Left lung (tissue), 14 donors: ENCODE measurements around the gene PRKAR2A. TPM values are rescaled to one million over a fixed set of nuclear protein-coding genes. Genes with fewer than 3 reads are reported as not detected.
A peak's percentile ranks its signal among the peaks of the same experiment; 100 is the strongest.

Experiments
- ATAC-seq: fragments of 200-7000 bp; cut with Tn5 transposase; one replicate; pipeline ENCODE4 v1.9.1; 2020; ENCODE audit warnings: moderate library complexity
- DNase-seq, 4 donors: peaks; one replicate each; pipeline ENCODE4 v3.0.0-alpha.2; 2013 to 2020
- H3K27ac ChIP-seq, 2 donors: fragments of 200-600 bp; sonication (generic) in 1 of 2; one replicate each; pipeline versions ENCODE4 v1.5.0 to v1.8.0; 2020 to 2021
- H3K27me3 ChIP-seq, 2 donors: fragments of 200-600 bp; sonication (generic) in 1 of 2; one replicate each; pipeline versions ENCODE4 v1.5.0 to v1.8.0; 2020 to 2021
- H3K36me3 ChIP-seq, 2 donors: fragments of 200-600 bp; sonication (generic) in 1 of 2; one replicate each; pipeline versions ENCODE4 v1.5.0 to v1.8.0; 2020 to 2021
- H3K4me1 ChIP-seq, 2 donors: fragments of 200-600 bp; one replicate each; pipeline ENCODE4 v1.8.0; 2021
- H3K4me3 ChIP-seq, 2 donors: fragments of 200-600 bp; sonication (generic) in 1 of 2; one replicate each; pipeline versions ENCODE4 v1.5.0 to v1.8.0; 2020 to 2021; ENCODE audit warnings: mild to moderate bottlenecking in 1 of 2
- H3K9me3 ChIP-seq, 2 donors: fragments of 200-600 bp; sonication (generic) in 1 of 2; one replicate each; pipeline versions ENCODE4 v1.5.0 to v1.8.0; 2020 to 2021
- intact Hi-C, 2 donors: fragments of 100-400 bp; cut with DNase I; formaldehyde crosslinking; loops; one replicate each; pipeline versions ENCODE4 v1.11.2 to v1.14.2; 2022
- long read RNA-seq, 12 donors: library from polyadenylated mRNA in 2 of 12; unstranded in 2 of 12; transcript quantifications; one replicate each; pipeline ENCODE4 v2.0.0 and lab custom pipeline, GENCODE V29; 2019 to 2026
- polyA plus RNA-seq, 6 donors: library from polyadenylated mRNA; unstranded; fragments of 120-200 nt; gene quantifications; one replicate each; pipeline ENCODE4 v1.2.1, GENCODE V29; 2013; ENCODE audit not compliant: insufficient read length in 6 of 6
- total RNA-seq, 2 donors: library from RNA; stranded (reverse); fragmentation: NEBNext Ultra II Directional; extraction: Animal tissue kit (Norgen Biotek cat#: 25700); gene quantifications; one replicate each; pipeline ENCODE4 v1.2.1, GENCODE V29; 2021
- TF ChIP-seq, protein P1 (sequence below), 2 donors: fragments of 200-600 bp; sonication (generic) in 1 of 2; IDR thresholded peaks; one replicate each; pipeline versions ENCODE4 v1.5.0 to v1.8.0; 2021; ENCODE audit warnings: antibody characterized with exemption in 2 of 2
- donor health status: DM: no; HTN: yes; CAD: no.
- donor health status: DM: no; HTN: no; CAD: no.

Gene PRKAR2A
- total RNA-seq (10 to 100 TPM; 50.2 to 58.1 TPM), polyA plus RNA-seq (10 to 100 TPM; 29.4 to 40.8 (median 33.9) TPM)
- long read RNA-seq, donor 1, full-length matches to known transcripts: 11 of 63 reads
- long read RNA-seq, donor 1, partial matches to known transcripts: 15 of 63 reads
- long read RNA-seq, donor 1, other reads (novel, unspliced or antisense): 37 of 63 reads
- long read RNA-seq, donor 2, full-length matches to known transcripts: 3 of 67 reads
- long read RNA-seq, donor 2, partial matches to known transcripts: 40 of 67 reads
- long read RNA-seq, donor 2, other reads (novel, unspliced or antisense): 24 of 67 reads
- long read RNA-seq, donor 3, full-length matches to known transcripts: 9 of 9 reads
- long read RNA-seq, donor 3, partial matches to known transcripts: 0 of 9 reads
- long read RNA-seq, donor 3, other reads (novel, unspliced or antisense): 0 of 9 reads
- long read RNA-seq, donor 4, full-length matches to known transcripts: 3 of 6 reads
- long read RNA-seq, donor 4, partial matches to known transcripts: 2 of 6 reads
- long read RNA-seq, donor 4, other reads (novel, unspliced or antisense): 1 of 6 reads
- long read RNA-seq, donor 5, full-length matches to known transcripts: 2 of 2 reads
- long read RNA-seq, donor 5, partial matches to known transcripts: 0 of 2 reads
- long read RNA-seq, donor 5, other reads (novel, unspliced or antisense): 0 of 2 reads
- long read RNA-seq, donor 6, full-length matches to known transcripts: 4 of 4 reads
- long read RNA-seq, donor 6, partial matches to known transcripts: 0 of 4 reads
- long read RNA-seq, donor 6, other reads (novel, unspliced or antisense): 0 of 4 reads
- long read RNA-seq, donor 7, full-length matches to known transcripts: 3 of 3 reads
- long read RNA-seq, donor 7, partial matches to known transcripts: 0 of 3 reads
- long read RNA-seq, donor 7, other reads (novel, unspliced or antisense): 0 of 3 reads
- long read RNA-seq, donor 8, full-length matches to known transcripts: 6 of 6 reads
- long read RNA-seq, donor 8, partial matches to known transcripts: 0 of 6 reads
- long read RNA-seq, donor 8, other reads (novel, unspliced or antisense): 0 of 6 reads
- long read RNA-seq, donor 9: 0 reads
- long read RNA-seq, donor 10, partial matches to known transcripts: 1 of 1 reads
- long read RNA-seq, donor 10, other reads (novel, unspliced or antisense): 0 of 1 reads
- long read RNA-seq, donor 11, full-length matches to known transcripts: 4 of 4 reads
- long read RNA-seq, donor 11, partial matches to known transcripts: 0 of 4 reads
- long read RNA-seq, donor 11, other reads (novel, unspliced or antisense): 0 of 4 reads
- long read RNA-seq, donor 12, full-length matches to known transcripts: 5 of 5 reads
- long read RNA-seq, donor 12, partial matches to known transcripts: 0 of 5 reads
- long read RNA-seq, donor 12, other reads (novel, unspliced or antisense): 0 of 5 reads

DNA sequence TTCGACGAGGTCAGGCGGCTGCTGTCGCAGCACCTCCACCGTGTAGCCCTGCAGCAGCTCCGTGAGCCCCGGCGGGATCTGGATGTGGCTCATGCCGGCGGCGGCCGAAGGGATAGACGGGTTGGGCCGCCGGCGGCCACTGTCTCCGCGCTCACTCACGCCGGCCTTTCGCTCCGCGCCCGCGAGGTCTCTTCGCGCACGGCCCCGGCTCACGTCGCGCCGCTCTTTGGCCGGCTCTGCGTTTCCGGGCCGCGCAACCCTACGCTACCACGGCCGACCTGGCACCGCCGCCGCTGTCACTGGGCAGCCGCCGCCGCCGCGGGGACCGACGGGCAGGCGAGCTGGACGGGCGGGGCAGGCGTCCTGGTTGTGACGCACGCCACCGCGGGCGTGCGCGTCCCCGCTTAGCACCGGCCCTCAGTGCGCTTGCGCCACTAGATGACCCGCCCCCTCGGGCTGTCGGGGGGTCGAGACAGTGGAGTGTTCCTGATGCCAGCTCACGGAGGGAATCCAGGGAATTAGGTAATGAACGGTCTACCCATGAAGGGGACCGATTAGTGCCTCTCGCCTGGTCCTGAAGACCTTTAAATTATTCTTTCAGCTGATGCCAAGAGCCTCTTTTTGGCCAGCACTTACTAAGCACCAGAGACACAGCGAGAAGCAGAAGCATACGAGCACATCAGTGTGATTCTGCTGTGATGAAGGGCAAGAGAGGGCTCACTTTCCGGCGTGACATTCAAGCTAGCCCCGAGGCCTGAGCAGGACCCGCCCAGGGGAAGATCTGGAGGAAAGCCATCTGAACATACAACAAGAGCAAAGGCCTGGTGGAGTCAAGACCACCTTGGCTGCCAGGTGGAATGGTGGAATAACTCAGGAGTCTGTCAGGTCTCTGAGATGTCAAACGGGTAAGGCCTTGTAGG, at the start of gene PRKAR2A:
Gene PRKAR2A, minus strand, starts transcription at position 371 of the 920 bp plus-strand sequence. Its CDS starts 278 bp downstream, at position 93.
- H3K27ac ChIP-seq: peak within 1 kb of the TSS; percentile 94 to 98
- intact Hi-C loops: no loop called here
- no peaks in the 10 kb centered on the region for H3K36me3 ChIP-seq
- DNase-seq: peak; percentile 90 to 98 (median 94)
- peak; percentile 96 for ATAC-seq
- peaks cover 17 to 28% of the 10 kb centered on the region in 2 donors for H3K4me1 ChIP-seq
- no peaks in the 10 kb centered on the region for H3K9me3 ChIP-seq
- TF ChIP-seq, protein P1, sequence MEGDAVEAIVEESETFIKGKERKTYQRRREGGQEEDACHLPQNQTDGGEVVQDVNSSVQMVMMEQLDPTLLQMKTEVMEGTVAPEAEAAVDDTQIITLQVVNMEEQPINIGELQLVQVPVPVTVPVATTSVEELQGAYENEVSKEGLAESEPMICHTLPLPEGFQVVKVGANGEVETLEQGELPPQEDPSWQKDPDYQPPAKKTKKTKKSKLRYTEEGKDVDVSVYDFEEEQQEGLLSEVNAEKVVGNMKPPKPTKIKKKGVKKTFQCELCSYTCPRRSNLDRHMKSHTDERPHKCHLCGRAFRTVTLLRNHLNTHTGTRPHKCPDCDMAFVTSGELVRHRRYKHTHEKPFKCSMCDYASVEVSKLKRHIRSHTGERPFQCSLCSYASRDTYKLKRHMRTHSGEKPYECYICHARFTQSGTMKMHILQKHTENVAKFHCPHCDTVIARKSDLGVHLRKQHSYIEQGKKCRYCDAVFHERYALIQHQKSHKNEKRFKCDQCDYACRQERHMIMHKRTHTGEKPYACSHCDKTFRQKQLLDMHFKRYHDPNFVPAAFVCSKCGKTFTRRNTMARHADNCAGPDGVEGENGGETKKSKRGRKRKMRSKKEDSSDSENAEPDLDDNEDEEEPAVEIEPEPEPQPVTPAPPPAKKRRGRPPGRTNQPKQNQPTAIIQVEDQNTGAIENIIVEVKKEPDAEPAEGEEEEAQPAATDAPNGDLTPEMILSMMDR (IDR thresholded peaks at IDR 0.05): no peak
- H3K4me3 ChIP-seq: peak within 1 kb of the TSS; percentile 82 to 92
- no peaks in the 10 kb centered on the region for H3K27me3 ChIP-seq

DNA sequence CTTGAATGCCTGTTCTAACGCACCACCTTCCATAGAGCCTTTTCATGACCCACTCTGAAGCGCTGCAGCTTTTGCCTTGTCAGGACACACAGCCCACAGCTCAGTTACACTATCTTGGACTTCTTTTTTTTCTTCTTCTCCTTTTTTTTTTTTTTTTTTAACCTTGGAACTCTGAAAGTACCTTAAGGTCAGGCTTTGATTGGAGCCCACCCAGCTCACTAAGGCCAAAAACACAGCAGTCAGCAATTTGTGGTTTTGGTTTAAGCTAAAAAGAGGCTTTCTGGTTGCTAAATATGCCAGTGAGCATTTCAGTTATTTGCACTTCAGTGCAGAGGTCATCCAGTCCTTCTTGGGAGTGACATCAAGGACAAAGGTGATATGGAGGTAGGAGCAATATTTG, 49.3 kb upstream of the PRKAR2A start:
- no peaks in the 10 kb centered on the region for H3K9me3 ChIP-seq
- TF ChIP-seq, protein P1 (IDR thresholded peaks at IDR 0.05): no peak
- H3K27ac ChIP-seq: peak overlapping the region in 1 of 2 donors; percentile 92
- H3K4me1 ChIP-seq: peaks cover 8 to 28% of the 10 kb centered on the region in 2 donors
- no peak for DNase-seq
- intact Hi-C loops: no loop called here
- no peaks in the 10 kb centered on the region for H3K27me3 ChIP-seq
- peak overlapping the region in 1 of 2 donors; percentile 94 for H3K4me3 ChIP-seq
- H3K36me3 ChIP-seq: peaks cover 0 to 2% of the 10 kb centered on the region in 2 donors
- ATAC-seq: no peak

DNA sequence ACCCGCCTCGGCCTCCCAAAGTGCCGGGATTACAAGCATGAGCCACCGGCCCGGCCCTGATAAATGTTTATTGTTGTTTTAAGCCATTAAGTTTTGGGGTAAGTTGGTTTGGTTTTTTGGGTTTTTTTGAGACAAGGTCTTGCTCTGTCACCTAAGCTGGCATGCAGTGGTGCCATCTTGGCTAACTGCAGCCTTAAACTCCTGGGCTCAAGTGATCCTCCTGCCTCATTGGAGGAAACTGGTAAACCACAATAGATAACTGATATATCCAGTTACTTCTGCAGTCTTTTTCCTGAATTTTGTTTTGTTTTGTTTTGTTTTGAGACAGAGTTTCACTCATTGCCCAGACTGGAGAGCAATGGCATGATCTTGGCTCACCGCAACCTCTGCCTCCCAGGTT, 46.8 kb upstream of the PRKAR2A start:
- H3K4me3 ChIP-seq: no peak overlapping the region
- TF ChIP-seq, protein P1 (IDR thresholded peaks at IDR 0.05): no peak
- DNase-seq: peak in 1 of 4 donors; percentile 37
- no peak for ATAC-seq
- no peaks in the 10 kb centered on the region for H3K9me3 ChIP-seq
- H3K27ac ChIP-seq: no peak overlapping the region
- peaks cover 0 to 22% of the 10 kb centered on the region in 2 donors for H3K36me3 ChIP-seq
- H3K27me3 ChIP-seq: no peaks in the 10 kb centered on the region
- intact Hi-C loops: no loop called here
- peaks cover 8 to 28% of the 10 kb centered on the region in 2 donors for H3K4me1 ChIP-seq

DNA sequence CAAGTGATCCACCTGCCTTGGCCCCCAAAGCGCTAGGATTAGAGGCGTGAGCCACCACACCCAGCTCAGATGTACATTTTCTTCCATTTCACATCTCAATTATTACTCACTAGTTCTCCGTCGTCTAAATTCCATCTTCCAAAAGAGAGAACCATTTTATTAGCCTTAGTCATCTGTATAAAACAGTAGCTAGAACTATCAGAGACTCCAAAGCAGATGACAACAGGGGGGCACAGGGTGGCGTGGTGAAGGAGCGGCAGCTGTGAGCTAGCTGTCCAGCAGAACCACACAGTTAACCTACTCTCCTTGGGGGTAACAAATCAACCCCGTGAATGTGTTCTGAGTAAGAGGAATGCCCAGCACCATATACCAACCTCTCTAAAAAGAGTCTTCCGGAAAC, 43.9 kb upstream of the PRKAR2A start:
- H3K9me3 ChIP-seq: no peaks in the 10 kb centered on the region
- intact Hi-C loops: no loop called here
- H3K27ac ChIP-seq: no peak overlapping the region
- TF ChIP-seq, protein P1 (IDR thresholded peaks at IDR 0.05): no peak
- DNase-seq: peak in 1 of 4 donors; percentile 13
- no peaks in the 10 kb centered on the region for H3K27me3 ChIP-seq
- no peak for ATAC-seq
- H3K36me3 ChIP-seq: peaks cover 0 to 44% of the 10 kb centered on the region in 2 donors
- no peak overlapping the region for H3K4me3 ChIP-seq
- peaks cover 0 to 6% of the 10 kb centered on the region in 2 donors for H3K4me1 ChIP-seq
